MCF 10A (cell line): ENCODE data around the gene STK4. TPM values are rescaled to one million over a fixed set of nuclear protein-coding genes. Genes with fewer than 3 reads are reported as not detected.
A peak's percentile ranks its signal among the peaks of the same experiment; 100 is the strongest.

ENCODE experiments used
- BruUV-seq: library from RNA; stranded (reverse); fragments of 400-500 nt; replicated peaks from 2 replicates; lab custom pipeline; 2021; lab: Mats Ljungman, UMichigan
- CTCF ChIA-PET: fragments of 300-600 bp; sonication (Branson Sonifier 250); formaldehyde crosslinking; extraction: SDS; loops from one replicate; lab custom pipeline; 2021; ENCODE audit warnings: antibody characterized with exemption, inconsistent platforms; lab: Yijun Ruan, JAX
- POLR2A ChIA-PET: fragments of 300-600, 350-650 bp; sonication (Branson Sonifier 250); formaldehyde crosslinking; extraction: SDS; loops from one replicate; lab custom pipeline; 2020; ENCODE audit warnings: antibody characterized with exemption, inconsistent platforms; lab: Yijun Ruan, JAX
- DNase-seq: peaks from one replicate; pipeline ENCODE4 v3.0.0-alpha.2; 2018; ENCODE audit not compliant: unreplicated experiment
- H3K27ac Mint-ChIP-seq: one replicate; pipeline ENCODE4 v1.8.0; 2022; ENCODE audit warnings: mild to moderate bottlenecking, low read depth, mixed read lengths; ENCODE audit not compliant: unreplicated experiment
- H3K27me3 Mint-ChIP-seq: one replicate; pipeline ENCODE4 v1.8.0; 2022; ENCODE audit warnings: mixed read lengths; ENCODE audit not compliant: insufficient read depth, unreplicated experiment
- H3K36me3 Mint-ChIP-seq: one replicate; pipeline ENCODE4 v1.8.0; 2022; ENCODE audit warnings: mild to moderate bottlenecking, moderate library complexity, mixed read lengths; ENCODE audit not compliant: insufficient read depth, unreplicated experiment
- H3K4me1 Mint-ChIP-seq: one replicate; pipeline ENCODE4 v1.8.0; 2022; ENCODE audit warnings: mixed read lengths; ENCODE audit not compliant: insufficient read depth, unreplicated experiment
- H3K4me3 Mint-ChIP-seq: one replicate; pipeline ENCODE4 v1.8.0; 2022; ENCODE audit warnings: mild to moderate bottlenecking, moderate library complexity, mixed read lengths; ENCODE audit not compliant: unreplicated experiment
- H3K9me3 Mint-ChIP-seq: one replicate; pipeline ENCODE4 v1.8.0; 2022; ENCODE audit warnings: mixed read lengths; ENCODE audit not compliant: unreplicated experiment
- CTCF ChIP-seq: fragments of 200-600 bp; IDR thresholded peaks from one replicate; pipeline ENCODE4 v1.8.0; 2022; ENCODE audit warnings: antibody characterized with exemption, mild to moderate bottlenecking; ENCODE audit not compliant: unreplicated experiment
- intact Hi-C: fragments of 100-400 bp; cut with micrococcal nuclease; formaldehyde crosslinking; loops from 2 replicates; pipeline ENCODE4 v1.14.1; 2022
- total RNA-seq: library from RNA; stranded (reverse); gene quantifications from 2 replicates; pipeline ENCODE4 v1.2.3, GENCODE V29; 2022

STK4 gene
- total RNA-seq, 1 experiment from 2014 or later, result 47.7 TPM

- no peak for TF ChIP-seq CTCF
- Mint-ChIP-seq H3K27ac (no peak overlapping the region), H3K4me1 (peaks cover 14% of the 10 kb centered on the region), H3K36me3 (no peaks in the 10 kb centered on the region), H3K9me3 (no peaks in the 10 kb centered on the region), H3K27me3 (no peaks in the 10 kb centered on the region), H3K4me3 (no peak overlapping the region)
- no TSS peak for BruUV-seq
- CTCF ChIA-PET, result interaction anchor here (0.7 to 10.6 kb wide), 5 partner anchors 36 to 200 kb away, joined by 3 to 247 read pairs (median 6); no protein-coding TSS in a partner anchor
- intact Hi-C loops, result no loop called here
- peak; percentile 83 for DNase-seq
- POLR2A ChIA-PET, result interaction anchor here (1.3 to 1.8 kb wide), 3 partner anchors 9 to 68 kb away, joined by 3 to 8 read pairs (median 4); no protein-coding TSS in a partner anchor
Measured at GRCh38 chr20:45088247-45088646, 121.9 kb downstream of the STK4 start.

GRCh38 chr20:45090481-45090880, 124.2 kb downstream of the STK4 start:
- no peaks in the 10 kb centered on the region for H3K27me3 Mint-ChIP-seq
- H3K27ac Mint-ChIP-seq, result no peak overlapping the region
- no TSS peak for BruUV-seq
- no peak overlapping the region for H3K4me3 Mint-ChIP-seq
- H3K4me1 Mint-ChIP-seq, result peaks cover 14% of the 10 kb centered on the region
- POLR2A ChIA-PET, result interaction anchor here (0.5 kb wide), 1 partner anchor 26 kb away, joined by 4 read pairs; no protein-coding TSS in a partner anchor
- CTCF ChIA-PET, result interaction anchor here (0.6 to 10.6 kb wide), 6 partner anchors 11 to 832 kb away, joined by 3 to 247 read pairs (median 4); no protein-coding TSS in a partner anchor
- intact Hi-C loops, result no loop called here
- no peaks in the 10 kb centered on the region for H3K9me3 Mint-ChIP-seq
- TF ChIP-seq CTCF, result no peak
- DNase-seq, result no peak
- H3K36me3 Mint-ChIP-seq, result no peaks in the 10 kb centered on the region

- Mint-ChIP-seq H3K4me1 (peaks cover 14% of the 10 kb centered on the region), H3K9me3 (no peaks in the 10 kb centered on the region), H3K36me3 (no peaks in the 10 kb centered on the region), H3K4me3 (no peak overlapping the region), H3K27me3 (no peaks in the 10 kb centered on the region), H3K27ac (no peak overlapping the region)
- intact Hi-C loops, result no loop called here
- no peak for TF ChIP-seq CTCF
- ChIA-PET POLR2A (no interaction called here), CTCF (interaction anchor here (0.5 to 12.0 kb wide), 6 partner anchors 18 to 228 kb away, joined by 4 to 247 read pairs (median 172); partner anchors contain the start of gene WFDC5)
- BruUV-seq, result no TSS peak
- DNase-seq, result no peak
Measured at GRCh38 chr20:45091366-45091765, 125.1 kb downstream of the STK4 start.

DNA sequence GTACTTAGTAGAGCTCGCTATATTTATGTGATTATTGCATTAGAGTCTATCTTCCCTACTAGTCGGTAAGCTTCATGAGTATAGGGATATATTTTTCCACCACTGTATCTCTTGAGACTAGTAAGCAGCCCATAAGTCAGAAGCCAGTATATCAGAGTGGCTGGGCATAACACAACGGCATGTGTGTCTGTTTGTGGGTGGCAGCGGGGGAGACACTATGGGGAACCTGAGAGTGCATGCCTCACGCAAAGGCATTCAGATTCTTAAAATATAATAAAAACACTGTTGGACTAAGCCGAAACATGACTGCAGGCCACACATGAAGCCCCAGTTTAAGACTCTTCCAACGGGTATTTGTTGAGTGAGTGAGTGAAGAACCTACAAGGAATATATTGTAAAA, 126.6 kb downstream of the STK4 start:
- ChIA-PET POLR2A (interaction anchor here (0.6 to 1.8 kb wide), 5 partner anchors 40 to 82 kb away, joined by 3 to 12 read pairs (median 4); no protein-coding TSS in a partner anchor), CTCF (interaction anchor here (0.6 to 12.0 kb wide), 10 partner anchors 10 to 407 kb away, joined by 3 to 247 read pairs (median 23); partner anchors contain the start of gene WFDC5)
- Mint-ChIP-seq H3K4me1 (peaks cover 4% of the 10 kb centered on the region), H3K27ac (no peak overlapping the region), H3K27me3 (no peaks in the 10 kb centered on the region), H3K4me3 (no peak overlapping the region), H3K9me3 (no peaks in the 10 kb centered on the region), H3K36me3 (peaks cover 5% of the 10 kb centered on the region)
- BruUV-seq, result no TSS peak
- DNase-seq, result no peak
- TF ChIP-seq CTCF, result no peak
- intact Hi-C loops, result no loop called here
